A549 (cell line): ENCODE results near the gene CLEC16A. TPM values are rescaled to one million over a fixed set of nuclear protein-coding genes. Genes with fewer than 3 reads are reported as not detected.
"Not testable (repeated sequence)": the region's sequence is repeated elsewhere in the genome, so short reads cannot be mapped to it uniquely, and the experiment has no call there.

Experiments used
- ATAC-seq, 2 experiments: fragments of 200-7000 bp in 1 of 2; fragments of >200 bp in 1 of 2; cut with Nextera tagmentation in 1 of 2; cut with Tn5 transposase in 1 of 2; 3 replicates each; pipeline versions ENCODE4 v1.8.0 to v1.9.1; 2018 to 2020; ENCODE audit warnings: mild to moderate bottlenecking in 1 of 2, moderate library complexity in 1 of 2
- CTCF ChIA-PET: fragments of 300-600 bp; sonication (Branson Sonifier 250); formaldehyde crosslinking; extraction: SDS; loops from one replicate; lab custom pipeline; 2021; ENCODE audit warnings: antibody characterized with exemption, inconsistent platforms; lab: Yijun Ruan, JAX
- POLR2A ChIA-PET: fragments of 350-600 bp; formaldehyde crosslinking; extraction: SDS; loops from one replicate; lab custom pipeline; 2021; ENCODE audit warnings: antibody characterized with exemption, inconsistent platforms; lab: Yijun Ruan, JAX
- DNase-seq, 2 experiments: peaks; one replicate each; pipeline versions ENCODE4 v3.0.0 to v3.0.0-alpha.2; 2011 to 2016; ENCODE audit warnings: low read depth in 1 of 2, low spot score in 1 of 2
- FAIRE-seq: peaks from 2 replicates; lab custom pipeline; 2011; peaks lifted over from hg19 to GRCh38; lab: Jason Lieb, UNC
- H3K27ac ChIP-seq, 2 experiments: fragments of >200 bp; sonication (Bioruptor Twin); formaldehyde crosslinking; 3 replicates each; pipeline ENCODE4 v1.5.1; 2016 to 2017
- H3K4me1 ChIP-seq: fragments of >200 bp; sonication (Bioruptor Twin); formaldehyde crosslinking; 3 replicates; pipeline ENCODE4 v1.6.1; 2016
- H3K4me2 ChIP-seq: fragments of >200 bp; sonication (Bioruptor Twin); formaldehyde crosslinking; 3 replicates; pipeline ENCODE4 v1.6.1; 2016
- H3K4me3 ChIP-seq: fragments of >200 bp; sonication (Bioruptor Twin); formaldehyde crosslinking; 3 replicates; pipeline ENCODE4 v1.5.1; 2016
- H3K9me3 ChIP-seq: fragments of >200 bp; sonication (Bioruptor Twin); formaldehyde crosslinking; 3 replicates; pipeline ENCODE4 v1.6.1; 2016
- BCL3 ChIP-seq: fragments of >200 bp; sonication (Bioruptor Twin); formaldehyde crosslinking; IDR thresholded peaks from 3 replicates; pipeline ENCODE4 v1.6.1; 2016
- BHLHE40 ChIP-seq: IDR thresholded peaks from 2 replicates; pipeline ENCODE4 v1.6.1; 2012; ENCODE audit warnings: low read depth, low read length, inconsistent platforms
- CBX2 ChIP-seq: fragments of 200-600 bp; sonication (generic); IDR thresholded peaks from 2 replicates; pipeline ENCODE4 v1.6.1; 2016; ENCODE audit warnings: low read depth, mild to moderate bottlenecking, borderline replicate concordance
- CHD4 ChIP-seq: fragments of 200-600 bp; sonication (generic); IDR thresholded peaks from 2 replicates; pipeline ENCODE4 v1.6.1; 2016; ENCODE audit warnings: antibody characterized with exemption, mild to moderate bottlenecking, borderline replicate concordance
- EHF ChIP-seq: fragments of 250-450 bp; sonication (Bioruptor Pico); IDR thresholded peaks from 2 replicates; pipeline ENCODE4 v1.5.0; 2020; ENCODE audit warnings: mild to moderate bottlenecking
- EP300 ChIP-seq, 2 experiments: fragments of >200 bp; sonication (Bioruptor Twin); formaldehyde crosslinking; IDR thresholded peaks; 2 replicates in 1 of 2; 3 replicates in 1 of 2; pipeline ENCODE4 v1.6.1; 2016 to 2017
- FOSB ChIP-seq: fragments of 250-450 bp; sonication (Bioruptor Pico); IDR thresholded peaks from 2 replicates; pipeline ENCODE4 v1.5.0; 2020; ENCODE audit warnings: mild to moderate bottlenecking, moderate library complexity
- JUN ChIP-seq, 2 experiments: fragments of >200 bp; sonication (Bioruptor Twin); formaldehyde crosslinking; IDR thresholded peaks; 2 replicates in 1 of 2; 3 replicates in 1 of 2; pipeline ENCODE4 v1.6.1; 2016 to 2017
- KDM1A ChIP-seq: fragments of 200-600 bp; sonication (generic); IDR thresholded peaks from 2 replicates; pipeline ENCODE4 v1.6.1; 2016; ENCODE audit warnings: low read depth, mild to moderate bottlenecking
- KDM5A ChIP-seq: fragments of 200-600 bp; sonication (generic); IDR thresholded peaks from 2 replicates; pipeline ENCODE4 v1.6.1; 2016; ENCODE audit warnings: antibody characterized with exemption, mild to moderate bottlenecking
- MYC ChIP-seq: IDR thresholded peaks from 2 replicates; pipeline ENCODE4 v1.6.1; 2012; ENCODE audit warnings: mild to moderate bottlenecking, inconsistent platforms, low read length, improper control_type of control experiment, borderline replicate concordance
- NR3C1 ChIP-seq: fragments of >200 bp; sonication (Bioruptor Twin); formaldehyde crosslinking; IDR thresholded peaks from 3 replicates; pipeline ENCODE4 v1.6.1; 2017
- RAD21 ChIP-seq, 2 experiments: fragments of >200 bp in 1 of 2; sonication (Bioruptor Twin) in 1 of 2; formaldehyde crosslinking in 1 of 2; IDR thresholded peaks in 1 of 2; conservative IDR thresholded peaks in 1 of 2; 2 replicates in 1 of 2; 3 replicates in 1 of 2; pipeline ENCODE4 v1.6.1; 2012 to 2018; ENCODE audit warnings: inconsistent platforms in 1 of 2
- RCOR1 ChIP-seq: fragments of 150-350 bp; IDR thresholded peaks from 2 replicates; pipeline ENCODE4 v1.6.1; 2014; ENCODE audit warnings: antibody characterized with exemption, low read length, low read depth
- RNF2 ChIP-seq: fragments of 200-600 bp; sonication (generic); IDR thresholded peaks from 2 replicates; pipeline ENCODE4 v1.6.1; 2016; ENCODE audit warnings: low read depth, mild to moderate bottlenecking, antibody characterized with exemption, moderate library complexity, borderline replicate concordance
- TP53 ChIP-seq: fragments of 250-450 bp; sonication (Bioruptor Pico); IDR thresholded peaks from 2 replicates; pipeline ENCODE4 v1.5.0; 2021; ENCODE audit warnings: mild to moderate bottlenecking, moderate library complexity
- ZFP36 ChIP-seq: fragments of 450-650 bp; IDR thresholded peaks from 2 replicates; pipeline ENCODE4 v1.6.1; 2014; ENCODE audit warnings: borderline replicate concordance; ENCODE audit not compliant: partially characterized antibody
- WGBS: methylation state at CpG from one replicate; pipeline ENCODE4 v1.1.6; 2017; ENCODE audit errors: missing lambda C conversion rate; 5-methylcytosine and 5-hydroxymethylcytosine counted together
- polyA plus RNA-seq, 4 experiments: library from polyadenylated mRNA; depleted of rRNA in 3 of 4; stranded (reverse); fragments of >200 nt; fragmentation: RNase III in 1 of 4; extraction: RNeasy Plus Mini Kit Qiagen cat#74134 plus additional on column Dnase treatment in 1 of 4; gene quantifications; 2 replicates in 3 of 4; 3 replicates in 1 of 4; pipeline ENCODE4 v1.2.3, GENCODE V29; 2011 to 2017

CLEC16A gene
- polyA plus RNA-seq, 2 of the 4 experiments (the other 2 are of a cell fraction): 8.3 to 10.4 TPM

GRCh38 chr16:10966129-10966528 is 21.8 kb downstream of the CLEC16A start:
- TF ChIP-seq BHLHE40: no peak
- no peak for TF ChIP-seq FOSB (CRISPR knock-in tag)
- no peak for TF ChIP-seq ZFP36
- TF ChIP-seq KDM5A: no peak
- no peak for TF ChIP-seq RCOR1
- no peak for TF ChIP-seq EP300 (IDR thresholded peaks at IDR 0.05)
- TF ChIP-seq MYC: no peak
- TF ChIP-seq NR3C1: no peak
- no peak for TF ChIP-seq EHF (CRISPR knock-in tag)
- TF ChIP-seq RNF2: no peak
- no peak overlapping the region for H3K4me3 ChIP-seq
- ChIA-PET CTCF (interaction anchor here (1.2 to 19.6 kb wide), 5 partner anchors 9 to 749 kb away, joined by 3 to 364 read pairs (median 4); partner anchors contain the start of genes CLEC16A and SOCS1), POLR2A (no interaction called here)
- H3K27ac ChIP-seq: no peak overlapping the region
- H3K4me2 ChIP-seq: no peak overlapping the region
- H3K4me1 ChIP-seq: 0 out of 3 replicates have a peak, but pooled peaks cover 3% of the 10 kb centered on the region
- 78% methylated on average over 5 of the region's 5 CpGs for WGBS
- no peaks in the 10 kb centered on the region for H3K9me3 ChIP-seq
- no peak for FAIRE-seq
- ATAC-seq: no peak
- DNase-seq: no peak

- CTCF ChIA-PET: interaction anchor here (1.2 to 19.6 kb wide), 3 partner anchors 17 to 429 kb away, joined by 3 to 364 read pairs (median 284); partner anchors contain the start of genes CLEC16A and SOCS1
- POLR2A ChIA-PET, H3K4me3 ChIP-seq, FAIRE-seq, H3K9me3 ChIP-seq, H3K27ac ChIP-seq, ATAC-seq, H3K4me1 ChIP-seq, H3K4me2 ChIP-seq, DNase-seq: not testable (repeated sequence)
- WGBS: 64% methylated on average over 4 of the region's 4 CpGs
Observed at GRCh38 chr16:10966559-10966958, 22.2 kb downstream of the CLEC16A start.

GRCh38 chr16:10967986-10968385 is 23.6 kb downstream of the CLEC16A start:
- Histone ChIP-seq H3K4me1 (0 out of 3 replicates have a peak, but pooled peaks cover 3% of the 10 kb centered on the region), H3K27ac (no peak overlapping the region), H3K4me2 (no peak overlapping the region), H3K4me3 (no peak overlapping the region), H3K9me3 (no peaks in the 10 kb centered on the region)
- no peak for DNase-seq
- no peak for FAIRE-seq
- ChIA-PET POLR2A (interaction anchor here (0.6 to 2.7 kb wide), 2 partner anchors 10 to 288 kb away, joined by 5 to 9 read pairs; partner anchors contain the start of gene SOCS1), CTCF (interaction anchor here (0.8 to 19.6 kb wide), 9 partner anchors 8 to 739 kb away, joined by 3 to 364 read pairs (median 3); partner anchors contain the start of genes CLEC16A and SOCS1)
- 88% methylated on average over 5 of the region's 5 CpGs for WGBS
- TF ChIP-seq CHD4: no peak
- ATAC-seq: no peak

GRCh38 chr16:10968498-10968897 is 24.1 kb downstream of the CLEC16A start:
- no peak for TF ChIP-seq TP53
- TF ChIP-seq RAD21 (conservative IDR thresholded peaks at IDR 0.05 in 1 of 2, IDR thresholded peaks at IDR 0.05 in 1 of 2): no peak
- TF ChIP-seq KDM1A: no peak
- no peak for TF ChIP-seq CBX2
- no peak for TF ChIP-seq BCL3
- TF ChIP-seq JUN (IDR thresholded peaks at IDR 0.05): no peak
- TF ChIP-seq, all 56 proteins: peak for 0
- FAIRE-seq: no peak
- POLR2A ChIA-PET: interaction anchor here (0.6 to 2.7 kb wide), 2 partner anchors 11 to 287 kb away, joined by 5 to 9 read pairs; partner anchors contain the start of gene SOCS1

More at GRCh38 chr16:10968498-10968897, 24.1 kb downstream of the CLEC16A start:
- H3K4me3 ChIP-seq: no peak overlapping the region
- no peaks in the 10 kb centered on the region for H3K9me3 ChIP-seq
- no peak overlapping the region for H3K4me2 ChIP-seq
- 0 out of 3 replicates have a peak, but pooled peaks cover 3% of the 10 kb centered on the region for H3K4me1 ChIP-seq
- ATAC-seq: no peak
- DNase-seq: no peak
- no peak overlapping the region for H3K27ac ChIP-seq
- 91% methylated on average over 3 of the region's 3 CpGs for WGBS
- CTCF ChIA-PET: interaction anchor here (0.8 to 19.6 kb wide), 10 partner anchors 9 to 739 kb away, joined by 3 to 364 read pairs (median 3); partner anchors contain the start of genes CLEC16A and SOCS1
